ENCODE data around the gene SPDYE8.
"Not testable (repeated sequence)": the region's sequence is repeated elsewhere in the genome, so short reads cannot be mapped to it uniquely, and the experiment has no call there.

The SPDYE8 gene

GRCh38 chr7:73029666-73030065 lies at the start of gene SPDYE8:
Gene SPDYE8 (minus strand): TSS chr7:73029766. CDS start chr7:73027966, 1,800 bp downstream.
- DNase-seq = not testable (repeated sequence)

GRCh38 chr7:73057811-73058210 lies 28.2 kb upstream of the SPDYE8 start, which contains the start of gene SPDYE11:
Gene SPDYE11 (minus strand): TSS chr7:73057911. CDS start chr7:73056111, 1,800 bp downstream.
- DNase-seq = not testable (repeated sequence)

- DNase-seq = not testable (repeated sequence)
Measured at GRCh38 chr7:73006491-73006890, 23.1 kb downstream of the SPDYE8 start.

GRCh38 chr7:73005693-73006447 lies 23.7 kb downstream of the SPDYE8 start:
- DNase-seq = not testable (repeated sequence)

- DNase-seq = not testable (repeated sequence)
Measured at GRCh38 chr7:73005356-73005692, 24.2 kb downstream of the SPDYE8 start.

GRCh38 chr7:72997887-72998468 lies 31.6 kb downstream of the SPDYE8 start:
- not testable (repeated sequence) for DNase-seq

- DNase-seq = not testable (repeated sequence)
Measured at GRCh38 chr7:72997447-72997846, 32.1 kb downstream of the SPDYE8 start.

GRCh38 chr7:72995484-72995883 lies 34.1 kb downstream of the SPDYE8 start:
- not testable (repeated sequence) for DNase-seq

GRCh38 chr7:72990146-72990913 lies 39.2 kb downstream of the SPDYE8 start:
- not testable (repeated sequence) for DNase-seq

GRCh38 chr7:72982084-72982483 lies 47.5 kb downstream of the SPDYE8 start:
- DNase-seq = not testable (repeated sequence)

GRCh38 chr7:72980382-72980781 lies 49.2 kb downstream of the SPDYE8 start:
- DNase-seq = not testable (repeated sequence)

GRCh38 chr7:72976434-72976833 lies 53.1 kb downstream of the SPDYE8 start:
- DNase-seq = not testable (repeated sequence)

GRCh38 chr7:72975656-72976286 lies 53.8 kb downstream of the SPDYE8 start:
- DNase-seq = not testable (repeated sequence)

- not testable (repeated sequence) for DNase-seq
Measured at GRCh38 chr7:72974781-72975180, 54.8 kb downstream of the SPDYE8 start.

GRCh38 chr7:72971505-72971904 lies 58.1 kb downstream of the SPDYE8 start:
- not testable (repeated sequence) for DNase-seq
